ENCODE results near the gene FGD2. TPM values are rescaled to one million over a fixed set of nuclear protein-coding genes. Genes with fewer than 3 reads are reported as not detected.

FGD2 gene
- total and polyA plus RNA-seq, 9 of the 15 experiments (the other 6 are each of a cell fraction or from before 2014, with no cell fraction given), result 0.09 TPM; not detected in 8

- TF ChIP-seq ZBTB2 (IDR thresholded peaks at IDR 0.05) (peak; percentile 62; the same call in 1 of the 2 replicates), CREB3 (tag; conservative IDR thresholded peaks at IDR 0.05; ENCODE audit: low read depth) (peak; percentile 82), KDM4B (IDR thresholded peaks at IDR 0.05; ENCODE audit: borderline replicate concordance in 2 of 2, low read depth in 1 of 2) (0 out of 4 replicates have a peak, but pooled peaks of 1 of the 2 experiments have one; percentile 29), SMARCC2 (IDR thresholded peaks at IDR 0.05; ENCODE audit: low read depth) (peak; percentile 86), RNF2 (IDR thresholded peaks at IDR 0.05) (peak; percentile 67), E2F4 (CRISPR knock-in tag; IDR thresholded peaks at IDR 0.05; ENCODE audit: low read depth) (no peak), CBX3 (IDR thresholded peaks at IDR 0.05; ENCODE audit: borderline replicate concordance in 1 of 2, low read length in 2 of 2) (peak in 1 of 2 experiments; percentile 42; a peak in 1 of 3 replicates), THRAP3 (IDR thresholded peaks at IDR 0.05; ENCODE audit: borderline replicate concordance) (no peak), TCF3 (CRISPR knock-in tag; IDR thresholded peaks at IDR 0.05) (peak; percentile 51; the same call in 1 of the 2 replicates), HLTF (IDR thresholded peaks at IDR 0.05) (no peak), NCOA4 (IDR thresholded peaks at IDR 0.05; ENCODE audit: partially characterized antibody) (no peak), PHF21A (IDR thresholded peaks at IDR 0.05; ENCODE audit: borderline replicate concordance, low read depth) (peak; percentile 90; the same call in 1 of the 2 replicates), MBD2 (IDR thresholded peaks at IDR 0.05; ENCODE audit: borderline replicate concordance, low read depth) (0 out of 2 replicates have a peak, but pooled peaks have one; percentile 14), ZBTB11 (CRISPR knock-in tag; IDR thresholded peaks at IDR 0.05) (no peak; a peak in 1 of 6 replicates), KLF13 (tag; IDR thresholded peaks at IDR 0.05; ENCODE audit: borderline replicate concordance, low read depth) (peak; percentile 86; the same call in 1 of the 2 replicates), JUN (IDR thresholded peaks at IDR 0.05; ENCODE audit: borderline replicate concordance, low read depth, low read length) (peak; percentile 96), JUN (CRISPR knock-in tag; IDR thresholded peaks at IDR 0.05; ENCODE audit: borderline replicate concordance) (no peak), KAT7 (CRISPR knock-in tag; IDR thresholded peaks at IDR 0.05; ENCODE audit: borderline replicate concordance) (peak; percentile 85; the same call in 1 of the 2 replicates), BDP1 (IDR thresholded peaks at IDR 0.05; ENCODE audit: insufficient read depth, insufficient read length) (no peak)
Observed at GRCh38 chr6:37059344-37060194, 54.1 kb downstream of the FGD2 start (continued).
